AG10803 (cell line): ENCODE measurements around the gene PLVAP.
A peak's percentile ranks its signal among the peaks of the same experiment; 100 is the strongest.

Experiments used
- DNase-seq: peaks from one replicate; pipeline ENCODE4 v3.0.0; 2010; ENCODE audit warnings: low read depth
- H3K4me3 ChIP-seq: 2 replicates; pipeline ENCODE4 v1.5.1; 2011; ENCODE audit warnings: mild to moderate bottlenecking, low read length, control low read depth
- CTCF ChIP-seq: conservative IDR thresholded peaks from 2 replicates; pipeline ENCODE4 v1.5.1; 2011; ENCODE audit warnings: mild to moderate bottlenecking, low read length, control low read depth, inconsistent platforms

PLVAP gene

GRCh38 chr19:17406046-17406886 is 29.1 kb upstream of the PLVAP start:
- TF ChIP-seq CTCF: no peak
- peak; percentile 36 for DNase-seq
- H3K4me3 ChIP-seq: no peak overlapping the region

GRCh38 chr19:17405250-17406045 is 28.3 kb upstream of the PLVAP start, which contains the start of gene BST2:
TSS of gene BST2 (minus strand) at chr19:17405630. CDS start at chr19:17405575, 55 bp downstream.
- no peak for TF ChIP-seq CTCF
- peak; percentile 72 for DNase-seq
- H3K4me3 ChIP-seq: peak within 1 kb of the TSS; percentile 49

GRCh38 chr19:17404621-17405249 is 27.6 kb upstream of the PLVAP start:
- H3K4me3 ChIP-seq: peak overlapping the region; percentile 49
- DNase-seq: no peak
- TF ChIP-seq CTCF: no peak

- DNase-seq: no peak
- no peak overlapping the region for H3K4me3 ChIP-seq
- TF ChIP-seq CTCF: no peak
Measured at GRCh38 chr19:17404015-17404414, 26.9 kb upstream of the PLVAP start.

GRCh38 chr19:17402982-17403855 is 26.1 kb upstream of the PLVAP start:
- no peak for TF ChIP-seq CTCF
- H3K4me3 ChIP-seq: no peak overlapping the region
- DNase-seq: no peak

- DNase-seq: no peak
- TF ChIP-seq CTCF: no peak
- no peak overlapping the region for H3K4me3 ChIP-seq
Measured at GRCh38 chr19:17401628-17402027, 24.5 kb upstream of the PLVAP start.
